OCI-LY3 (cell line): Measurements from ENCODE around the gene NCOA1.

Source experiments
- H2AFZ ChIP-seq: fragments of 200-600, 300-600 bp; shearing (Covaris generic); 2 replicates; pipeline ENCODE4 v1.6.0; 2014; ENCODE audit warnings: antibody characterized with exemption, low read depth, low read length
- H3K27ac ChIP-seq: fragments of 200-600, 300-600 bp; sonication (generic); 2 replicates; pipeline ENCODE4 v1.5.1; 2014; ENCODE audit warnings: mild to moderate bottlenecking, low read length, moderate library complexity, mixed read lengths
- H3K27me3 ChIP-seq: fragments of 200-600, 300-600 bp; sonication (generic); 2 replicates; pipeline ENCODE4 v1.6.1; 2014; ENCODE audit warnings: low read depth, low read length, mixed read lengths
- H3K36me3 ChIP-seq: fragments of 200-600, 300-600 bp; sonication (generic); replicated peaks from 2 replicates; pipeline ENCODE3; 2014; ENCODE audit warnings: low read depth, low read length, mixed read lengths
- H3K4me1 ChIP-seq: fragments of 300-600, 200-600 bp; sonication (generic); 2 replicates; pipeline ENCODE4 v1.6.1; 2014; ENCODE audit warnings: low read length, mixed read lengths
- H3K4me2 ChIP-seq: fragments of 200-600, 300-600 bp; sonication (generic); 2 replicates; pipeline ENCODE4 v1.6.1; 2014; ENCODE audit warnings: low read length, mixed read lengths
- H3K4me3 ChIP-seq: fragments of 300-600, 200-600 bp; sonication (generic); 2 replicates; pipeline ENCODE4 v1.5.1; 2014; ENCODE audit warnings: antibody characterized with exemption, mild to moderate bottlenecking, low read length, moderate library complexity
- H3K79me2 ChIP-seq: fragments of 300-600, 200-600 bp; shearing (Covaris generic); 2 replicates; pipeline ENCODE4 v1.6.1; 2014; ENCODE audit warnings: mild to moderate bottlenecking, low read length, mixed read lengths
- H3K9ac ChIP-seq: fragments of 300-600, 200-600 bp; shearing (Covaris generic); 2 replicates; pipeline ENCODE4 v1.6.0; 2014; ENCODE audit warnings: mild to moderate bottlenecking, low read length, moderate library complexity
- H3K9me3 ChIP-seq: fragments of 200-600, 300-600 bp; shearing (Covaris generic); 2 replicates; pipeline ENCODE4 v1.6.1; 2014; ENCODE audit warnings: low read length, mixed read lengths; ENCODE audit not compliant: insufficient read depth
- H4K20me1 ChIP-seq: fragments of 200-600, 300-600 bp; sonication (generic); 2 replicates; pipeline ENCODE4 v1.6.1; 2016; ENCODE audit warnings: low read length, mixed read lengths; ENCODE audit not compliant: insufficient read depth
- CTCF ChIP-seq: fragments of 200-600, 300-600 bp; sonication (generic); IDR thresholded peaks from 2 replicates; pipeline ENCODE4 v1.5.1; 2014; ENCODE audit warnings: antibody characterized with exemption, low read length, low read depth
- EZH2phosphoT487 ChIP-seq: fragments of 200-600 bp; shearing (Covaris generic); IDR thresholded peaks from 2 replicates; pipeline ENCODE4 v1.6.1; 2018; ENCODE audit warnings: antibody characterized with exemption, mixed run types, low read depth

NCOA1 gene

GRCh38 chr2:24511894-24512293 is 20.8 kb downstream of the NCOA1 start:
- Histone ChIP-seq H3K27ac (peak overlapping the region; percentile 19), H3K79me2 (peaks cover 71% of the 10 kb centered on the region), H3K36me3 (no peaks in the 10 kb centered on the region), H3K9ac (peak overlapping the region; percentile 29), H3K4me3 (peak overlapping the region; percentile 63), H3K9me3 (no peaks in the 10 kb centered on the region), H3K4me2 (peak overlapping the region; percentile 90), H3K4me1 (peaks cover 74% of the 10 kb centered on the region), H3K27me3 (no peaks in the 10 kb centered on the region), H2AFZ (no peak overlapping the region), H4K20me1 (peaks cover 2% of the 10 kb centered on the region; the same call in 1 of the 2 replicates)
- TF ChIP-seq CTCF (no peak), EZH2phosphoT487 (no peak)

GRCh38 chr2:24512404-24512803 is 21.4 kb downstream of the NCOA1 start:
- Histone ChIP-seq H3K79me2 (peaks cover 68% of the 10 kb centered on the region), H3K27ac (peak overlapping the region; percentile 19)

GRCh38 chr2:24512831-24513230 is 21.8 kb downstream of the NCOA1 start:
- Histone ChIP-seq H3K36me3 (no peaks in the 10 kb centered on the region), H3K4me2 (peak overlapping the region; percentile 90), H2AFZ (no peak overlapping the region), H4K20me1 (no peaks in the 10 kb centered on the region), H3K9ac (peak overlapping the region; percentile 29), H3K79me2 (peaks cover 63% of the 10 kb centered on the region), H3K27me3 (no peaks in the 10 kb centered on the region), H3K27ac (0 out of 2 replicates have a peak overlapping the region, but pooled peaks have one; percentile 19), H3K9me3 (no peaks in the 10 kb centered on the region), H3K4me3 (peak overlapping the region; percentile 63), H3K4me1 (peaks cover 71% of the 10 kb centered on the region)
- TF ChIP-seq CTCF (no peak), EZH2phosphoT487 (no peak)

More at GRCh38 chr2:24512404-24512803, 21.4 kb downstream of the NCOA1 start:
- peak overlapping the region; percentile 63 for H3K4me3 ChIP-seq
- no peaks in the 10 kb centered on the region for H4K20me1 ChIP-seq
- TF ChIP-seq CTCF = no peak
- no peak for TF ChIP-seq EZH2phosphoT487
- peak overlapping the region; percentile 90 for H3K4me2 ChIP-seq
- H3K27me3 ChIP-seq = no peaks in the 10 kb centered on the region
- no peak overlapping the region for H2AFZ ChIP-seq
- no peaks in the 10 kb centered on the region for H3K9me3 ChIP-seq
- H3K4me1 ChIP-seq = peaks cover 73% of the 10 kb centered on the region
- peak overlapping the region; percentile 29 for H3K9ac ChIP-seq
- no peaks in the 10 kb centered on the region for H3K36me3 ChIP-seq

GRCh38 chr2:24513281-24514071 is 22.4 kb downstream of the NCOA1 start:
- no peaks in the 10 kb centered on the region for H4K20me1 ChIP-seq
- H3K27me3 ChIP-seq = no peaks in the 10 kb centered on the region
- peak overlapping the region; percentile 90 for H3K4me2 ChIP-seq
- H2AFZ ChIP-seq = no peak overlapping the region
- TF ChIP-seq EZH2phosphoT487 (no peak), CTCF (no peak)
- peak overlapping the region; percentile 29 for H3K9ac ChIP-seq
- peak overlapping the region; percentile 63 for H3K4me3 ChIP-seq
- H3K79me2 ChIP-seq = peaks cover 57% of the 10 kb centered on the region
- H3K36me3 ChIP-seq = no peaks in the 10 kb centered on the region
- no peak overlapping the region for H3K27ac ChIP-seq
- peaks cover 65% of the 10 kb centered on the region for H3K4me1 ChIP-seq
- no peaks in the 10 kb centered on the region for H3K9me3 ChIP-seq
